Heart right ventricle (tissue), 16 donors: ENCODE measurements around the gene CPNE2. TPM values are rescaled to one million over a fixed set of nuclear protein-coding genes. Genes with fewer than 3 reads are reported as not detected.

Experiments
- ATAC-seq, 8 donors: fragments of 200-7000 bp; cut with Tn5 transposase; one replicate each; pipeline ENCODE4 v1.9.1; 2020; ENCODE audit warnings: mild to moderate bottlenecking in 8 of 8, moderate library complexity in 8 of 8, moderate number of reproducible peaks in 1 of 8
- DNase-seq, 2 donors: peaks; one replicate each; pipeline ENCODE4 v3.0.0-alpha.2; 2020
- H3K27ac ChIP-seq, 10 donors: fragments of 200-600 bp; sonication (generic) in 2 of 10; one replicate each; pipeline versions ENCODE4 v1.5.0 to v1.8.0; 2020 to 2022; ENCODE audit warnings: mild to moderate bottlenecking in 3 of 10
- H3K27me3 ChIP-seq, 7 donors: fragments of 200-600 bp; one replicate each; pipeline ENCODE4 v1.8.0; 2021 to 2022; ENCODE audit warnings: mild to moderate bottlenecking in 2 of 7
- H3K36me3 ChIP-seq, 9 donors: fragments of 200-600 bp; sonication (generic) in 1 of 9; one replicate each; pipeline versions ENCODE4 v1.5.0 to v1.8.0; 2020 to 2022; ENCODE audit warnings: mild to moderate bottlenecking in 2 of 9
- H3K4me1 ChIP-seq, 9 donors: fragments of 200-600 bp; sonication (generic) in 1 of 9; one replicate each; pipeline versions ENCODE4 v1.5.0 to v1.8.0; 2020 to 2022; ENCODE audit warnings: mild to moderate bottlenecking in 4 of 9
- H3K4me3 ChIP-seq, 10 donors: fragments of 200-600 bp; sonication (generic) in 2 of 10; one replicate each; pipeline versions ENCODE4 v1.5.0 to v1.8.0; 2020 to 2022; ENCODE audit warnings: mild to moderate bottlenecking in 7 of 10, moderate library complexity in 2 of 10
- H3K9me3 ChIP-seq, 11 donors: fragments of 200-600 bp in 10 of 11; sonication (generic) in 2 of 11; one replicate each; pipeline versions ENCODE4 v1.5.0 to v1.8.0; 2013 to 2022; ENCODE audit warnings: mild to moderate bottlenecking in 2 of 11, control low read depth in 1 of 11, moderate library complexity in 1 of 11
- CTCF ChIP-seq, 9 donors: fragments of 200-600 bp; sonication (generic) in 2 of 9; IDR thresholded peaks; one replicate each; pipeline versions ENCODE4 v1.5.0 to v1.8.0; 2021 to 2022; ENCODE audit warnings: antibody characterized with exemption in 9 of 9, mild to moderate bottlenecking in 5 of 9, moderate library complexity in 1 of 9
- WGBS, 2 donors: extraction: QIAGEN DNeasy Blood & Tissue Kit; methylation state at CpG; one replicate each; pipeline ENCODE4 v1.1.7; 2013; ENCODE audit warnings: inconsistent platforms in 1 of 2; 5-methylcytosine and 5-hydroxymethylcytosine counted together
- intact Hi-C, 10 donors: fragments of 100-400 bp; cut with DNase I; formaldehyde crosslinking; loops; one replicate each; pipeline versions ENCODE4 v1.11.1 to v1.14.2; 2022
- polyA plus RNA-seq, 2 donors: library from polyadenylated mRNA; stranded (reverse); fragments of 200-250 nt; gene quantifications; one replicate each; pipeline ENCODE4 v1.2.3, GENCODE V29; 2013
- total RNA-seq, 10 donors: library from RNA; stranded (reverse); fragmentation: NEBNext Ultra II Directional in 3 of 10; extraction: Animal tissue kit (Norgen Biotek cat#: 25700) in 3 of 10; gene quantifications; one replicate each; pipeline versions ENCODE4 v1.2.1 to v1.2.4, GENCODE V29; 2021 to 2023
- donor health status: Arrhythmogenic right ventricular cardiomyopathy.
- donor health status: ischemic (EF 13 %, LVEDD 7.1; RV severe dilation, severe dysfunction).
- donor health status: healthy with polysubstance abuse.
- donor health status: DM: no; HTN: yes; CAD: no.
- donor health status: DM: no; HTN: no; CAD: no.
- donor health status: ischemic (EF 25% LVEDD 6.9; RV normal size, moderate dysfunction).
- donor health status: ischemic (EF 25% LVEDD 5.7; RV mildly dilated, moderate dysfunction).
- donor health status: healthy.
- donor health status: DM: yes; HTN: yes; CAD: no.
- donor health status: Ischemic cardiomyopathy.
- donor health status: ischemic (EF 35%, LVEDD 5.7; RV mildly dilated, moderate dysfunction).
- donor health status: nonischemic (EF 11% LVEDD 7.7; RV severe dilation, severe dysfunction).
- donor health status: DM: yes; HTN: yes; CAD: no.
- donor health status: PGD.
- donor health status: ischemic (EF 29% LVEDD 5.4; RV normal size, mild dysfunction).
- donor health status: nonischemic (EF 23%, LVEDD 6.1; RV moderate dilation, normal function).

Gene CPNE2
- total and polyA plus RNA-seq, 12 donors: 6.5 to 32.1 (median 11.0) TPM

DNA sequence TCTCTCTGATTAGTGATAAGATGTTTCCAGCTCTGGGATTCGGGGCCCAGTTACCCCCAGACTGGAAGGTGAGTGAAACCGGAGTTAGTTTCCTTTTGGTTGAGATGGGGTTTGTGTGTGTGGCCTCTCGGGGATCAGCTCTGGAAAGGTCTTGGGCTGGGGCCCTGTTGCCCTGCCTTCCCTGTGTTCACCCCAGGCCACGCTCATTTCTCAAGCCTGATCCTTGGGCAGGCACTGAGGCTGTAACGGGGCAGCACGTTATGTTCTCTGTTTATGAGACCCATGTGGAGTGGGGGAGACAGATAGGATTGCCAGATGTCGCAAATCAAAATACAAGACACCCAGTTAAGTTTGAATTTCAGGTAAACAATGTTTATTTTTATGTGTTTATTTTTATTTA is 35.5 kb downstream of the CPNE2 start:
- no peak overlapping the region for H3K27ac ChIP-seq
- peaks cover 0 to 74% (median 5%) of the 10 kb centered on the region in 9 donors for H3K36me3 ChIP-seq
- H3K4me3 ChIP-seq: no peak overlapping the region
- DNase-seq (no peak), ATAC-seq (no peak)
- intact Hi-C loops: no loop called here
- 97 to 98% methylated on average over 7 of the region's 7 CpGs for WGBS, 2 donors
- TF ChIP-seq CTCF (IDR thresholded peaks at IDR 0.05): no peak
- H3K9me3 ChIP-seq: no peaks in the 10 kb centered on the region
- H3K4me1 ChIP-seq: peaks cover 0 to 11% (median 0%) of the 10 kb centered on the region in 9 donors
- no peaks in the 10 kb centered on the region for H3K27me3 ChIP-seq

DNA sequence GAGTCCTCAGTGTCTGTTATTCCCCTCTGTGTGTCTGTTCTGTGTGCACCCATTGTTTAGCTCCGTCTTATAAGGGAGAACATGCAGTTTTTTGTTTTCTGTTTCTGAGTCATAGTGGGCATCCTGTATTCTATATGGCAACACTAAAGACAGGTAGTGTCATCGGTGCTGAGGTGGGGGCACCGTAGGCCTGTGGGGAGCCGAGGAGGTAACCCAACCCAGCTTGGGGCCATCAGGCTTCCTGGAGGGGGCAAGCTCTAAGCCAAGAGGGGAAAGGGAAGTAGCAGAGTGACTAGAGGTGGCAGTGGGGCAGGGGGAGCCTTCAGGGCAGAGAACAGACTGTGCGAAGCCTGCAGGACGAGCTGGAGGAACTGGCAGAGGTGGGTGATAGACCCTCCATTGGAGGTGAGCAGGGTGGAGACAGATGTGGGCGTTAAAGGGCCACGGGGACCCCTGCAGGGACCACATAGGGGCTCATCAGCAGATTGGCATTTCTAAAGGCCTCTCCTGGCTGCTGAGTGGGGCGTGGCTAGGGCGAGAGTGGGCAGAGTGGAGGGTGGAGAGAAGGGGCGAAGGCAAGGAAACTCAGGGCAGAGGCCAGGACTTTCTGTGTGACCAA is 36.5 kb downstream of the CPNE2 start:
- Histone ChIP-seq H3K36me3 (peaks cover 0 to 63% (median 5%) of the 10 kb centered on the region in 9 donors), H3K4me1 (peaks cover 0 to 2% (median 0%) of the 10 kb centered on the region in 9 donors), H3K4me3 (no peak overlapping the region), H3K27me3 (no peaks in the 10 kb centered on the region), H3K27ac (peak overlapping the region in 1 of 10 donors; percentile 26), H3K9me3 (no peaks in the 10 kb centered on the region)
- intact Hi-C loops: no loop called here
- 88 to 94% methylated on average over 11 of the region's 11 CpGs for WGBS, 2 donors
- DNase-seq (no peak), ATAC-seq (no peak)
- TF ChIP-seq CTCF (IDR thresholded peaks at IDR 0.05): no peak

- intact Hi-C loops: no loop called here
- DNase-seq: no peak
- H3K27me3 ChIP-seq: no peaks in the 10 kb centered on the region
- peak overlapping the region in 1 of 10 donors; percentile 18 for H3K27ac ChIP-seq
- ATAC-seq: no peak
- H3K4me1 ChIP-seq: peaks cover 0 to 5% (median 0%) of the 10 kb centered on the region in 9 donors
- no peaks in the 10 kb centered on the region for H3K9me3 ChIP-seq
- H3K36me3 ChIP-seq: peaks cover 0 to 48% (median 3%) of the 10 kb centered on the region in 9 donors
- WGBS, 2 donors: 96 to 97% methylated on average over 6 of the region's 6 CpGs
- no peak overlapping the region for H3K4me3 ChIP-seq
- no peak for TF ChIP-seq CTCF (IDR thresholded peaks at IDR 0.05)
Observed at GRCh38 chr16:57130950-57131321, 38.6 kb downstream of the CPNE2 start.

DNA sequence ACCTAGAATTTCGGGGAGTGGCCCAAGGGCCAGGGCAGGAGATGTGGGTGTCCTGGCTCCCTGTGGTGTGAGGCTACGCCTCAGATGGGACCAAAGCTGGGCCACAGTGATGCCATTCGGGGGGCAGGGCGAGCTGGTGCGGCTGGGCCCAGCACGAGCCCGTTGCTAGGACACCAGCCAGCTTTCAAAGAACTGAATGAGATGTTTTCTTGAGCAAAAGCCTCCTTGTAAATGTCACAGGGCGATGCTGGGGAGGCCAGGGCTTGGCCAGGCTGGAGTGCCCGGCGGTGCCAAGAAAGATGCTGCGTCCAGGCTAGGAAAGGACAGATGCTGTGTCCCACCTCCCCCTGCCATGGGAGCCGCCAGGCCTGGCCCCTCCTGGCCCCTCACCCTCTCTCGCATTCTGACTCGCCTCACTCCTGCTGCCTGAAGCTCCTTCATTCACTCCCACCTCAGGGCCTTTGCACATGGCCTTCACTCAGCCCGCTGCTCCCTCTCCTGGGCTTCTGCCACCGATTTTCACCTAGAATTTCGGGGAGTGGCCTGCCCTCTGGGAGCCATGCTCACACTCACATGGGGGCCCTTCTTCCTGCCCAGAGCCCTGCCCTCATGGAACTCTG is 39.1 kb downstream of the CPNE2 start:
- peaks cover 0 to 5% (median 0%) of the 10 kb centered on the region in 9 donors for H3K4me1 ChIP-seq
- H3K9me3 ChIP-seq: no peaks in the 10 kb centered on the region
- 82 to 88% methylated on average over 17 of the region's 17 CpGs for WGBS, 2 donors
- DNase-seq (no peak), ATAC-seq (no peak)
- TF ChIP-seq CTCF (IDR thresholded peaks at IDR 0.05): no peak
- peaks cover 0 to 43% (median 0%) of the 10 kb centered on the region in 9 donors for H3K36me3 ChIP-seq
- H3K27ac ChIP-seq: peak overlapping the region in 1 of 10 donors; percentile 18
- no peak overlapping the region for H3K4me3 ChIP-seq
- intact Hi-C loops: no loop called here
- H3K27me3 ChIP-seq: no peaks in the 10 kb centered on the region
